Epithelial cell of proximal tubule (primary cell): ENCODE data around the gene ANAPC2. TPM values are rescaled to one million over a fixed set of nuclear protein-coding genes. Genes with fewer than 3 reads are reported as not detected.
"Not testable (repeated sequence)": the region's sequence is repeated elsewhere in the genome, so short reads cannot be mapped to it uniquely, and the experiment has no call there.

Experiments used
- DNase-seq: peaks from one replicate; pipeline ENCODE4 v3.0.0-alpha.2; 2011; ENCODE audit warnings: low read depth
- H3K4me3 ChIP-seq: 2 replicates; pipeline ENCODE4 v1.5.1; 2011; ENCODE audit warnings: low read depth, mild to moderate bottlenecking, low read length
- CTCF ChIP-seq: conservative IDR thresholded peaks from 2 replicates; pipeline ENCODE4 v1.5.1; 2012; ENCODE audit warnings: low read depth, mild to moderate bottlenecking, low read length
- total RNA-seq: library from RNA; depleted of rRNA; stranded (reverse); fragments of >200 nt; gene quantifications from 2 replicates; pipeline ENCODE4 v1.2.3, GENCODE V29; 2015

Gene ANAPC2
- total RNA-seq, 1 donor from 2014 or later: 16.7 TPM

GRCh38 chr9:137139468-137140150, 48.8 kb downstream of the ANAPC2 start:
- TF ChIP-seq CTCF: no peak
- no peak for DNase-seq
- H3K4me3 ChIP-seq: no peak overlapping the region

GRCh38 chr9:137138722-137139467, 49.5 kb downstream of the ANAPC2 start, which contains the start of gene GRIN1:
Gene GRIN1, plus strand, starts transcription at chr9:137139154. Its CDS starts 333 bp downstream, at chr9:137139487.
- no peak within 1 kb of the TSS for H3K4me3 ChIP-seq
- no peak for TF ChIP-seq CTCF
- no peak for DNase-seq

DNA sequence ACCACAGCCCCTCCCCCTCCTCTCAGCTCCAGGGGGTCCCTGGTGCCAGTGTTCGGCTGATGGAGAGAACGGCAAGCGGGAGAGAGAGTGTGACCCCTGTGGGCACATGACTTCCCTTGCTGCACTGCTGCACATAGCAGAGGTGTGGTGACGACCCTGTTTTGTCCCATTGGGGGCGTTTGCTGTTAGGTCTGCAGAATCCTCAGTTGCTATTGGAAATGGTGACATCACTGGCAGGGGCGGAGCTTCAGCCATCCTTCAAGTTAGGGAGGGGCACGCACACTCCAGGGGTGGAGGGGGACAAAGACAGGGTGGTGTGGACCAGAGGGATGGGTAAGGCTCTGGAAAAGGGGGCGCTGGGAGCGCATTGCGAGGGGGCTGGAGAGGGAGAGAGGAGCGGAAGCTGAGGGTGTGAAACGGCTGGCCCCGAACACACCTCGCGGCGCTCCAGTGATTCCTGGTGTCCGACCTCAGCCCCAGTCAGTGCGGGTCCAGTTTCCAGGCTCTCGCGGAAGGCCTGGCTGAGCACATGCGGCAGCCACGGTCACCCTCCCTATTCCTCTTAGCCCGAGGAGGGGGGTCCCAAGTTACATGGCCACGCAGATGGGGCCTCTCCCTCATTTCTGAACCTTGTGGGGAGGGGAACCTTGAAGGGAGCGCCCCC, 50.2 kb downstream of the ANAPC2 start:
- no peak overlapping the region for H3K4me3 ChIP-seq
- no peak for TF ChIP-seq CTCF
- no peak for DNase-seq

DNA sequence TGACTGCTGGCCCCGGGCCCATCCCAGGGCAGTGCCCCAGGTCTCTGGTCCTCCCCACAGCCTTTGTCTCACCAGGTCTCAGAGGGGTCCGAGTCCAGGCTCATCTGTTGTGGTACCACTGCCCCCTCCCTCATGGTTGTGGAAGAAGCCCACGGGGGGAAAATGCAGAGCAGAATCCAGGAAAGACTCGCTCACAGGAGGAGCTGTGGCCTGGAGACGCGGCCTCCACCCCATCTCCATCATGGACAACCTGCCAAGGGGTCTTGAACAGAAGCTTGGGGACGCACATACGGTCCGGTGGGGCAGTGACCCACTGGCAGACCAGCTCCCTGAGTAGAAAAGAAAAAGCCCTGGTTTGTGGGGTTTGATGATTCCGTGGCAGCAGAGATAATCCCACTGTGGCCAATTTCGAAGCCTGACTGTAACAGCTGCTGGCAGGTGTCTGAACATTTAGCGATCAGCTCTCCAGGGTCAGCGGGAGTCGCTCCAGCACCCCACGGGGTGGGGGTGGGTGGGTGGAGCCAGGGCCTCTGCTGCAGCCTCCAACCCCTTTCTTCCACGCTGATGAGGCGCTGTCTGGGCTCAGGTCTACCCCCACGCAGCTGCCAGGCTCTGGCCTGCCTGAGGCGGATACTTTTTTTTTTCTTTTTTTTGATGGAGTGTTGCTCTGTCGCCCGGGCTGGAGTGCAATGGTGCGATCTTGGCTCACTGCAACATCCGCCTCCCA, 51.3 kb downstream of the ANAPC2 start:
- TF ChIP-seq CTCF: no peak
- no peak overlapping the region for H3K4me3 ChIP-seq
- DNase-seq: no peak

DNA sequence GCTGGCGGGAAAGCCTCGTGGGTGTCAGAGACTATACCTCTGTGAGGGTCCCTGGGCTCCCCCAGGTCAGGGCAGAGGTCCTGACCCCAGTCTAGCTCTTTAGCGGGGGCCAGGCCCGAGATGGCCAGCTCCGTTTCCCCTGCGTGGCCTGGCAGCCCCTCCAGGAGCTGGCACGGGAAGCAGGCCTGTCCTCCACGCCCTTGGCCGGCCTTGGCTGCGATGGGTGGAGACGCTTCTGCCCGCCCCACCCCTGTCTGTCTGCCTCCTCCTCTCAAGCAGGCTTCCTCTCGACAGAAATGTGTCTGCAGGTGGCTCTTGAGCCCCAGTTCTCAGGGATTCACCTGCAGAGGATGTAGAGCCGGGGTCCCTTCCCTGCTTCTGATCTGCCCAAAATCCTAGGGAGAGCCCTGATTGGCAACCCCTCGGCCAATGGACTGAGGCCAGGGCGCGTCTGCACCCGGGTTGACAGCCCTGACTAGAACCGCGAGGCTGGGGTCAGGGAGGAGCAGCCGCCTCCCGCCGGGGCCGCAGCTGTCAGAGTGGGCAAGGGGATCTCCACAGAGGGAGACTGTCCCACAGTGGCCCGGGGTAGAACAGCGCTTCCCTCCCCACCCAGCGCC, 52.0 kb downstream of the ANAPC2 start:
- H3K4me3 ChIP-seq: no peak overlapping the region
- DNase-seq: no peak
- no peak for TF ChIP-seq CTCF

- DNase-seq, H3K4me3 ChIP-seq: not testable (repeated sequence)
These were observed 53.2 kb downstream of the ANAPC2 start for GRCh38 chr9:137135154-137135553.
